Sigmoid colon (tissue), 4 donors: ENCODE results near the gene MTSS2.

Experiments used
- EP300 ChIP-seq, 4 donors: sonication (generic); formaldehyde crosslinking; IDR thresholded peaks; one replicate each; pipeline ENCODE4 v1.6.1; 2017; ENCODE audit warnings: antibody characterized with exemption in 4 of 4
- POLR2A ChIP-seq, 2 donors: fragments of 450-650 bp; IDR thresholded peaks; one replicate each; pipeline ENCODE4 v1.6.1; 2016; ENCODE audit warnings: antibody characterized with exemption in 2 of 2, mild to moderate bottlenecking in 2 of 2, moderate library complexity in 2 of 2
- POLR2AphosphoS5 ChIP-seq, 4 donors: sonication (generic); formaldehyde crosslinking; IDR thresholded peaks; one replicate each; pipeline ENCODE4 v1.6.1; 2017; ENCODE audit warnings: antibody characterized with exemption in 4 of 4
- TF ChIP-seq, protein P1 (sequence below), 4 experiments: fragments of 450-650 bp in 3 of 4; fragments of 200-600 bp in 1 of 4; IDR thresholded peaks; one replicate each; pipeline ENCODE4 v1.5.1; 2016 to 2019; ENCODE audit warnings: antibody characterized with exemption in 4 of 4, mild to moderate bottlenecking in 3 of 4, moderate library complexity in 2 of 4

DNA sequence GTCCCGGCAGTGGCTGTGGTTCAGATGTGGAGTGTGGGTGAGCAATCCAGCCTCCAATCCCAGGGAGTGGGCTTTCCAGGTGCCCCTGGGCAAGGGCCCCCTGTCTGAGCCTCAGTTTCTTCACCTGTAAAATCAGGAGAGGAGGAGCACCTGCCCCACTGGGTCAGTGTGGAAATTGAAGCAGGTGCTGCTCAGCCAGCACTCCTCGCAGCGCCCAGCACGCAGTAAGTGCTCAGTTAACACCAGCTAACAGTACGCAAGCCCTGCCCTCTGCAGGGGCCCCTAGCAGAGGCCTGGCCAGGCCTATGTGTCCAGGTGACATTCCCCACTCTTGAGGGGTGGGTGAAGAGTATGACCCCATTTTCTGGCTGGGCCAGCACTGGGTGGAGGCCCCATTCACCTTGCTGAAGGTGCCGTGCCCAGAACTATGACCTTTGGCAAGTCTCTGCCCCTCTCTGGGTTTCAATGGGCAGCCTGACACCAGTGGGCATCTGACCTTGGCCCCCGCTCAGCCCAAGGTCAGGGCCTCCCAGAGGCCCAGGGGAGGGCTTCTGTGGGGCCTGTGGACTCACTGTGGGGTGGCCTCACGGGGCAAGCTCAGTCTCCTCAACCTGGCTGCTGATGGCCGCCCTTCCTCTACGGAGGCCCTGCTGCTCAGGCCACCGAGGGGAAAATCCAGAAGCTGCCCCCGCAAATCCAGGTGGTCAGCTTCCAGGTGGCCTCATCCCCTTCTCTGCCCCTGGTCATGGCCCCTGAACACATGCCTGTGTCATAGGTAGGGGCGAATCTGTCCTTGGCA lies 2.5 kb downstream of the MTSS2 start:
- no peak for TF ChIP-seq POLR2AphosphoS5 (IDR thresholded peaks at IDR 0.05)
- no peak for TF ChIP-seq POLR2A (IDR thresholded peaks at IDR 0.05)
- TF ChIP-seq, protein P1, sequence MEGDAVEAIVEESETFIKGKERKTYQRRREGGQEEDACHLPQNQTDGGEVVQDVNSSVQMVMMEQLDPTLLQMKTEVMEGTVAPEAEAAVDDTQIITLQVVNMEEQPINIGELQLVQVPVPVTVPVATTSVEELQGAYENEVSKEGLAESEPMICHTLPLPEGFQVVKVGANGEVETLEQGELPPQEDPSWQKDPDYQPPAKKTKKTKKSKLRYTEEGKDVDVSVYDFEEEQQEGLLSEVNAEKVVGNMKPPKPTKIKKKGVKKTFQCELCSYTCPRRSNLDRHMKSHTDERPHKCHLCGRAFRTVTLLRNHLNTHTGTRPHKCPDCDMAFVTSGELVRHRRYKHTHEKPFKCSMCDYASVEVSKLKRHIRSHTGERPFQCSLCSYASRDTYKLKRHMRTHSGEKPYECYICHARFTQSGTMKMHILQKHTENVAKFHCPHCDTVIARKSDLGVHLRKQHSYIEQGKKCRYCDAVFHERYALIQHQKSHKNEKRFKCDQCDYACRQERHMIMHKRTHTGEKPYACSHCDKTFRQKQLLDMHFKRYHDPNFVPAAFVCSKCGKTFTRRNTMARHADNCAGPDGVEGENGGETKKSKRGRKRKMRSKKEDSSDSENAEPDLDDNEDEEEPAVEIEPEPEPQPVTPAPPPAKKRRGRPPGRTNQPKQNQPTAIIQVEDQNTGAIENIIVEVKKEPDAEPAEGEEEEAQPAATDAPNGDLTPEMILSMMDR (IDR thresholded peaks at IDR 0.05): no peak
- no peak for TF ChIP-seq EP300 (IDR thresholded peaks at IDR 0.05)
